NCI-H82 treated with DMSO at 0.1 percent for 48 hours (cell line): ENCODE results near the gene PBRM1.

Experiments used
- DNase-seq: peaks from one replicate; lab custom pipeline; 2025; ENCODE audit not compliant: unreplicated experiment; lab: John Stamatoyannopoulos, UW

The PBRM1 gene

GRCh38 chr3:52670621-52671521 lies 14.8 kb downstream of the PBRM1 start:
- no peak for DNase-seq

GRCh38 chr3:52663098-52663497 lies 22.6 kb downstream of the PBRM1 start:
- no peak for DNase-seq

GRCh38 chr3:52660046-52660445 lies 25.7 kb downstream of the PBRM1 start:
- DNase-seq: no peak

- no peak for DNase-seq
These were observed 29.8 kb downstream of the PBRM1 start for GRCh38 chr3:52655895-52656294.

- DNase-seq: no peak
These were observed 34.1 kb downstream of the PBRM1 start for GRCh38 chr3:52651592-52651991.

- DNase-seq: no peak
These were observed 35.3 kb downstream of the PBRM1 start for GRCh38 chr3:52650439-52650838.

GRCh38 chr3:52649461-52650210 lies 36.1 kb downstream of the PBRM1 start:
- peak; percentile 39 for DNase-seq

GRCh38 chr3:52645549-52645948 lies 40.2 kb downstream of the PBRM1 start:
- no peak for DNase-seq

GRCh38 chr3:52636673-52637072 lies 49.0 kb downstream of the PBRM1 start:
- peak; percentile 90 for DNase-seq

- no peak for DNase-seq
These were observed 51.9 kb downstream of the PBRM1 start for GRCh38 chr3:52633786-52634185.

- DNase-seq: no peak
These were observed 60.7 kb downstream of the PBRM1 start for GRCh38 chr3:52625041-52625440.

- DNase-seq: no peak
These were observed 62.4 kb downstream of the PBRM1 start for GRCh38 chr3:52623234-52623792.

- no peak for DNase-seq
These were observed 65.1 kb downstream of the PBRM1 start for GRCh38 chr3:52620580-52620979.

GRCh38 chr3:52615166-52615565 lies 70.5 kb downstream of the PBRM1 start:
- no peak for DNase-seq

- DNase-seq: no peak
These were observed 71.0 kb downstream of the PBRM1 start for GRCh38 chr3:52614689-52615088.

- DNase-seq: no peak
These were observed 76.3 kb downstream of the PBRM1 start for GRCh38 chr3:52609316-52609815.

GRCh38 chr3:52608337-52608736 lies 77.4 kb downstream of the PBRM1 start:
- no peak for DNase-seq

- peak; percentile 20 for DNase-seq
These were observed 79.2 kb downstream of the PBRM1 start for GRCh38 chr3:52606373-52607085.

GRCh38 chr3:52600258-52600657 lies 85.5 kb downstream of the PBRM1 start:
- no peak for DNase-seq

GRCh38 chr3:52596658-52597265 lies 89.0 kb downstream of the PBRM1 start:
- DNase-seq: no peak

- no peak for DNase-seq
These were observed 92.6 kb downstream of the PBRM1 start for GRCh38 chr3:52593103-52593502.
